ENCODE results near the gene TMEM33.
A peak's percentile ranks its signal among the peaks of the same experiment; 100 is the strongest.
"Not testable (repeated sequence)": the region's sequence is repeated elsewhere in the genome, so short reads cannot be mapped to it uniquely, and the experiment has no call there.

TMEM33 gene, protein sequence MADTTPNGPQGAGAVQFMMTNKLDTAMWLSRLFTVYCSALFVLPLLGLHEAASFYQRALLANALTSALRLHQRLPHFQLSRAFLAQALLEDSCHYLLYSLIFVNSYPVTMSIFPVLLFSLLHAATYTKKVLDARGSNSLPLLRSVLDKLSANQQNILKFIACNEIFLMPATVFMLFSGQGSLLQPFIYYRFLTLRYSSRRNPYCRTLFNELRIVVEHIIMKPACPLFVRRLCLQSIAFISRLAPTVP

DNA sequence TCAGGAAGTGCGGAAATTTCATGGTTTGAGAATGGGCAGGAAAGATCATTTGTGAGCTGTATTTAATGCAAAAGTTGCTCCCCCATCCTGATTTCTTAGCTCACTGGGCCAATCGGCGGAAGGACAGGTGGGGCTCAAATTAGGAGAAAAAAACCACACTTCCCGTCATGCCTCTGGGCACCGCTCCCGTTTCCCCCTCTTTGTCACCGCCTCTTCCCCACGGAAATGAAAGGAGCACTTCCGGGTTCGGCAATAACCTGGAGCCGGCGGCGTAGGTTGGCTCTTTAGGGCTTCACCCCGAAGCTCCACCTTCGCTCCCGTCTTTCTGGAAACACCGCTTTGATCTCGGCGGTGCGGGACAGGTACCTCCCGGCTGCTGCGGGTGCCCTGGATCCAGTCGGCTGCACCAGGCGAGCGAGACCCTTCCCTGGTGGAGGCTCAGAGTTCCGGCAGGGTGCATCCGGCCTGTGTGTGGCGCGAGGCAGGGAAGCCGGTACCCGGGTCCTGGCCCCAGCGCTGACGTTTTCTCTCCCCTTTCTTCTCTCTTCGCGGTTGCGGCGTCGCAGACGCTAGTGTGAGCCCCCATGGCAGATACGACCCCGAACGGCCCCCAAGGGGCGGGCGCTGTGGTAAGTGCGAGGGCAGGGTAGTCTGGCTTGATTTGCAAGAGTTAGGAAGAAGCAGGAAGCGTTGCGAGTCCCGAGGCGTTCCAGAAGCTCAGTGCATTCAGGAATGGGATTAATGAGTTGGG, at the start of gene TMEM33:
Gene TMEM33 (plus strand): TSS at position 529 of the 751 bp plus-strand sequence. CDS start 56 bp downstream, at position 585.
- peak; percentile 45 for DNase-seq (ENCODE audit: low read depth)

DNA sequence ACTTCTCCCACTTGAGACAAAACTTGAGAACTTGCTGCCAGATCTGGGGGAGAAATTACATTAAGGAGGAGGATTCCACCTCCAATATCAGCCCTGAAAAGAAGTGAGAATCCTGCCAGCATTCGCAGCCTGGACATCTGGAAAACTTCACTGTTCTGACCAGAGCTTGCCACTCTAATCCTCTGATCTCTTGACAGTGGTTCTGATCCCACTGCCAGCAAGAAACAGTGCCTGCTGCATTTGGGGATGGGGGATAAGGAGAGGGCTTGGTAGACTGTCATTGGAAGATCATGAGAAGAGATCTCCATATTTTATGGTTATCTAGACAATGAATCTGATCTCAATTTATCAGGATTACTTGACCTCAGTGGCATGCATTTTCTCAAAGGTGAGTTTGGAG, 49.8 kb upstream of the TMEM33 start:
- no peak for DNase-seq (ENCODE audit: low read depth)

DNA sequence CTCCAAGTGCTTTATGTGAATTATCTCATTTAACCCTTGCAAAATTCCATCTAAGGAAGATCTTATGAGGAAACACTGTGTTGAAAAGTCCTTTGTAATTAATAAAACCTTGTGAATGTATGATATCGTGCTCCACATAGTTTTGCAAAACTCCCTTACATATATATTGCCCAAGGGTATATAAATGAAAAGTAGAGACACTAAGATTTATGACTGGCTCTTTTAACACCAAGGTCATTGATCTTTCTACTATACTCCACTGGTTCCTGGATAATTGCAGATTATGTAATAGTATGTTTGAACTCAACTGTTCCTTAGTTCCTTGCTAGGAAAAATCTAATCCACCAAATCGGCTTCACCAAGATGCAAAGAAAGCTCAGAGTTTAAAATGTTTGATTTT, 48.0 kb upstream of the TMEM33 start:
- no peak for DNase-seq (ENCODE audit: low read depth)

DNA sequence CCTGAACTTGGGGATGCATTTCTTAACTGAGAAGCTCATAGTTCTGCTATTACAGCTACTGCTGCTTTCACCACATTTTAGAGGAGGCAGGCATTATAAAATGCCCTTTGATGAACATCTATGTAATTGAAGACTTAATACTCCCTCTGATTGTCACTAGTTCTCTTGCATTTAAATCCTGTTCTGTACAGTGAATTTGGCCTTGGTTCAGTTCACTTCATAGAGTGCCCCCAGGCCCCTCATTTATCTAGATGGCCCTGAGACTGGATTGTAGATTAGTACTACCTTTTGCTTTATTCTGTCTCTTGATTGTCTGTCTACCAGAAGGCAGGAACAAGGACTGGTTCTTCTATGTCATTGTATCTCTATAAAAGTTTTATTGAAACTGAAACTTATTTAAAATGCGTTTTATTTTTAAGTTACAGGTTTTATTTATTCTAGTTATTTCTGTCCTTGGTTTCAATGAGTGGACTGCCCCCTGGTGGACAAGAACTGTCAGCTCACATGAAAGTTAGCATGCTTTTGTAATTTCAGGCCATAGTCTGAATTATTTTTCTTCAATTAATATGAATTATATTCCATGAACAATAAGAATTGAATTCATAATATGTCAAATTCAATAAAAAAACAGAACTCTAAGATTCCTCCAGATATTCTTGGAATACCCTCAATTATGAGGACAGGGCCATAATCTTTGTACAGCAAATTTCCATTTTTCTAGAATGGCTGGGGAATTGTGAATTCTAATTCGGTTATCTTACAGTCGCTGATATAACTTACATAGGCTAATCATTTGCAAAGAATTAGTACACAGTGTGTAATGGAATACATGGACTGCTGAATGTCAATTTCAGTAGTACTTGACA, 47.2 kb upstream of the TMEM33 start:
- no peak for DNase-seq (ENCODE audit: low read depth)

DNA sequence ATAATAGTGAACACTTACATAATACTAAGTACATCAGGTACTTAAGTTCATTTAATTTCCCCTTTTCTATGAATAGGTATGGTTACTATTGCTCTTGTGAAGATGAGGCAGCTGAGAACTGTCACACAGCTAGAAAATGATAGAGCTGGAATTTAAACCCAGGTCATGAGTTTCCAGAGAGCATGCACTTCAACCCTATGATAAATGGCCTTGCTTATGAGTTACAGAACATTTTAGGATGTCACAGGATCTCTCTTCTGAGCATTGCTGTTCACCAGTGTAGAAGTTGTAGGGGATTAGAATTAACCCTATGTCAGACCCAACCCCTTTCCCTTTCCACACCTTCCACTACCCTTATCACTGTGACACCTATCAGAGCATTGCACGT, 46.5 kb upstream of the TMEM33 start:
- DNase-seq (ENCODE audit: low read depth), result no peak

DNA sequence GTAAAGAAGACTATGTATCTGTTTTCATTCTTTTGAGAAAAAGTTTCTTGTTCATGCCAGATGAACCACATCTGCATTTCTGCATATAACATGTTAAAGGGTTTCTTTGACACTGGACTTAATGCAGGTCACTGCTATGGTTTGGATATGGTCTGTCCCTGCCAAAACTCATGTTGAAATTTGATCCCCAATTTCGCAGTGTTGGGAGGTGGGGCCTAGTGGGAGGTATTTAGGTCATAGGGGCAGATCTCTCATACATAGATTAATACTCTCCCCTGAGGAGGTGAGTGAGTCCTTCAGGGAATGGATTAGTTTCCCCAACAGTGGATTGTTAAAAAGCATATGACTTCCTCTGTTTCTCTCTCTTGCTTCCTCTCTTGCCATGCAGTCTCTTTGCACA, 45.9 kb upstream of the TMEM33 start:
- DNase-seq (ENCODE audit: low read depth), result no peak

DNA sequence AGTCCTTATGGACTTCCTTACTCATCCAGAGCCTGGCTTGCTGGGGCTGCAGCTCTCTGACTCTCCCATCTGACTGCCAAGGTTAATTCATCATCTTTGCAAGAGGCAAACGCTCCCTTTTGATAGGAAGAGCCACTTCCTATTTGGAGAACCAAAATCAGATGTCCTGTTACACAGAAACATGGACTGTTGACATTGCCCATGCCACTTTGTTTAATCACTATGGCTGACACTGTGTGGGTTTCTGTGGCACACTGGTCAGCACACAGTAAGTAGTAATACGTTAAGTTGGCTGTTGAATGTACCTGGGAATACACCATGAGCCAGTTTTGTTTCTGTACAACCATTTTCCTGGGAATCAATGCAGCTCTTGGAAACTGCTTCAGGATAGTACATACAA, 45.1 kb upstream of the TMEM33 start:
- no peak for DNase-seq (ENCODE audit: low read depth)

DNA sequence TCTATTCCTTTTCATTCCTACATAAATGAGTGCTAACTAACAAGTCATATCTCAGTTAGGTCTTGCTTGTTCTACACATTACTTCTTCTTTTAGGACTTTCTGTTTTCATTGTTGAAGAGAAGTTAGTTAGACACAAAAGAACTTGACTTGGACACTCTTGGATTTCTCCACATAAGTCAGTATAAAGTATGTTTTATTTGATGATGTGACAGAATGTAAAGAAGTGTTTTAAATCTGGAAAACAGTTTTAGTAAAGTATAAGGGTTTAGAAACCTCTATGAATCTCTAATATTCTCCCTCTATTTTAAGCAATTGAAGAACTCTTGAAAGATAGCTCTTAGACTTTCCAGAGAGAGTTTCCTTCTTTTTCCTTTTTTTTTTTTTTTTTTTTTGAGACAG, 38.6 kb upstream of the TMEM33 start:
- no peak for DNase-seq (ENCODE audit: low read depth)

DNA sequence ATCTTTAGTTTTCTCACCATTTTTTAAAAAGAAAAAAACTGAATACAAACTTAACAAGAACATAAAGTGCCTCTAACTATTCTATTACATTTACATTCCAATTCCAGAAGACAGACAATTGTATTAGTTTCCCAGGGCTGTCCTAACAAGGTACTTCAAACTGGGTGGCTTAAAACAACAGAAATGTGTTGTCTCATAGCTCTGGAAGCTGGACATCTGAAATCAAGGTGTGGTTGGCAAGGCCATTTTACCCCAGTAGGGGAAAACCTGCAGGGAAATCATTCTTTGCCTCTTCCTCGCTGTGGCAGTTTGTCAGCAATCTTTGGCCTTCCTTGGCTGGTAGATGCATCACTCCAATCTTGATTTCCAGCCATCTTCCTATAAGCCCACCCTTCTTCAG, 37.5 kb upstream of the TMEM33 start:
- no peak for DNase-seq (ENCODE audit: low read depth)

DNA sequence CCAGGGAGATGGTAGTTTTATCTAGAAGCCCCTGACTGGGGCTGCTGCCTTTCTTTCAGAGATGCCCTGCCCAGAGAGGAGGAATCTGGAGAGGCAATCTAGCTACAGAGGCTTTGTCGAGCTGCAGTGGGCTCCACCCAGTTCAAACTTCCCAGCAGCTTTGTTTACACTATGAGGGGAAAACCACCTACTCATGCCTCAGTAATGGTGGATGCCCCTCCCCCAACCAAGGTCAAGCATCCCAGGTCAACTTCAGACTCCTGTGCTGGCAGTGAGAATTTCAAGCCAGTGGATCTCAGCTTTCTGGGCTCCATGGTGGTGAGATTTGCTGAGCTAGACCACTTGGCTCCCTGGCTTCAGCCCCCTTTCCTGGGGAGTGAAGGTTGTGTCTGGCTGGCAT, 26.1 kb upstream of the TMEM33 start:
- DNase-seq (ENCODE audit: low read depth), result not testable (repeated sequence)

DNA sequence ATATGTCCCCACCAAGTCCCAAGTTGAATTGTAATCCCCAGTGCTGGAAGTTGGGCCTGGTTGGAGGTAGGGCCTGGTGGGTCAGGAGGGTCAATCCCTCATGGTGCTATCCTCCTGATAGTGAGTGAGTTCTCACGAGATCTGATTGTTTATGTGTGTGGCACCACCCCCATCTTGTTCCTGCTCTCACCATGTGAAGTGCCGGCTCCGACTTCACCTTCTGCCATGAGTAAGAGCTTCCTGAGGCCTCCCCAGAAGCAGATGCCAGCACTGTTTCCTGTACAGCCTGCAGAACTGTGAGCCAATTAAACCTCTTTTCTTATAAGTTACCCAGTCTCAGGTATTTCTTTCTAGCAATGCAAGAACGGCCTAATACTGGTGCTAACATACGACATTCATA, 22.7 kb upstream of the TMEM33 start:
- DNase-seq (ENCODE audit: low read depth), result no peak

DNA sequence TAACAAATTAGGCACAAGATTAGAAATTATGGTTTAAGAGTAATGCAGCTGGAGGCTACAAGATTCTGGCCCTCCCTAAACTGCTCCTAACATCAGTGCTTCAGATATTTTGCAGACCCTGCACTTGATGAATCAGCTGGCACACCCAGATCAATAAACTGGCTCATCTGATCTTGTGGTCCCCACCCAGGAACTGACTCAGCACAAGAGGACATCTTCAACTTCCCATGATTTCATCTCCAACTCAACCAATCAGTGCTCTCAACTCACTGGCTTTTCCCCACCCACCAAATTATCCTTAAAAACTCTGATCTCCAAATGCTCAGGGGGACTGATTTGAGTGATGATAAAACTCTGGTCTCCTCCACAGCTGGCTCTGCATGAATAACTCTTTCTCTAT, 21.7 kb upstream of the TMEM33 start:
- DNase-seq (ENCODE audit: low read depth), result no peak

DNA sequence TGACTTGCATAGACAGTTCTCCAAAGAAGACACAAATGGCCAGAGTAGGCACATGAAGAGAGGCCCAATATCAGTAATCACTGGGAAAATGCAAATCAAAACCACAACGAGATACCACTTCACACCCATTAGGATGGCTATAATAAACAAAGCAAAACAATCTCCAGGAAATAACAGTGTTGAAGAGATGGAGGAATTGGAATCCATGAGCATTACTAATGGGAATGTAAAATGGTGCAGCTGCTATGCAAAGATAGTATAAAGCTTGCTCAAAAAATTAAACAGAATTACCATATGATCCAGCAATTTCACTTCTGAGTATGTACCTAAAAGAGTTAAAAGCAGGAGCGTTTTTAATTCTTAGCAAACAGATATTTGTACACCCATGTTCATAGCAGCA, 17.0 kb upstream of the TMEM33 start:
- no peak for DNase-seq (ENCODE audit: low read depth)

DNA sequence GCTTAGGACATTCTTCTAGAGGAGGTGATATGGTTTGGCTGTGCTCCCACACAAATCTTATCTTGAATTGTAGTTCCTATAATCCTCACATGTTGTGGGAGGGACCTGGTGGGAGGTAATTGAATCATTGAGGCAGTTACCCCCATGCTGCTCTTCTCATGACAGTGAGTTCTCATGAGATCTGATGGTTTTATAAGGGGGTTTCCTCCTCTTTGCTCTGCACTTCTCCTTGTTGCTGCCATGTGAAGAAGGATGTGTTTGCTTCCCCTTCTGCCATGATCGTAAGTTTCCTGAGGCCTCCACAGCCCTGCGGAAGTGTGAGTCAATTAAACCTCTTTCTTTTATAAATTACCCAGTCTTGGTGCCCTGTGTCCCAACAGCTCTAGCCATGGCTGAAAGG, 14.8 kb upstream of the TMEM33 start:
- DNase-seq (ENCODE audit: low read depth), result not testable (repeated sequence)

DNA sequence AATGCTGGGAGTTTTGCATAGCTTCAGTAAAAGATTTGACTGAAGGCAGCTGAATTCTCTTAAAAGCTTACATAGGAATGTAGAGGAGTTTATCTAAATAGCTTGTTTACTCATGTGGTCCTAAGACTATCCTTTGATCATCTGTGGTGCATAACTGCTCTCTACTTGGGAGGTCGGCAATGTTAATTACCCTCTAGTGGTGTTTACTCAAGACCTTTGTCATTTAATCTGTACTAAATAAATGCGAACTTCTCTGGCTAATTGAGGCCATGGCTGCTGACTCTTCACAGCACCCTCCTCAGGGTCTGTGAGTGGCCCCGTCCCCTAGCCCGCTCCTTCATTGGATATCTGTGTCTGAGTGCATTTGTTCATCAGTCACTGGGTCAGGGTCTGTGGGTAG, 13.8 kb upstream of the TMEM33 start:
- no peak for DNase-seq (ENCODE audit: low read depth)

DNA sequence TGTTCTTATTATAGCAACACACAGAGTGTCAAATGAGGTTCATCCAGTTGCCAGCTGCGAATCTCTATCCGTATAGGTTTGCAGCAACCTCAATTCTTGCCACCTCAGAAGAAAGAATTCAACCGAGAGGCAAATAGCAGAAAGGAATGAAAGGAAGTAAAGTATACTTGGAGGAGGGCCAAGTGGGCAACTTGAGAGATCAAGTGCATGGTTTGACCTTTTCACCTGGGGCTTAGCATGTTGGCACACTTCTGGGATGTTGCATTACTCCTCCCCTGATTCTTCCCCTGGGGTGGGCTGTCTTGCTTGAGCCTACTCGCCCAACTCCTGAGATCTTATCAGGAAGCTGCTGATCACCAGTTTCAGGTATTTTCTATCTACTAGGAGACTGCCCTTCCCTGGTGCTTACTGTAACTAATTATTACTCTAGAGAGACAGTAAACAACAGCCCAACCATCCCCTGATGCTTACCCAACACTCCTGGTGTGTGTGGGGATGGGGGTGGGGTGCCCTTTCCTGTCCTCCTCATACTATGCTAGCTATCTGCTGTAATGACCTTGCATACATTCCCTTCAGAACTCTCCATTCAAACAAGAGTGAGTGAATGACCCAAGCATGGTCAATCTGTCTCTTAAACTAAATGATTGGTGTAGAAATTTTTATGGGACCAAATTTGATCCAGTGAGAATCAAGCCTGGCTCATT, 7.3 kb upstream of the TMEM33 start:
- no peak for DNase-seq (ENCODE audit: low read depth)

DNA sequence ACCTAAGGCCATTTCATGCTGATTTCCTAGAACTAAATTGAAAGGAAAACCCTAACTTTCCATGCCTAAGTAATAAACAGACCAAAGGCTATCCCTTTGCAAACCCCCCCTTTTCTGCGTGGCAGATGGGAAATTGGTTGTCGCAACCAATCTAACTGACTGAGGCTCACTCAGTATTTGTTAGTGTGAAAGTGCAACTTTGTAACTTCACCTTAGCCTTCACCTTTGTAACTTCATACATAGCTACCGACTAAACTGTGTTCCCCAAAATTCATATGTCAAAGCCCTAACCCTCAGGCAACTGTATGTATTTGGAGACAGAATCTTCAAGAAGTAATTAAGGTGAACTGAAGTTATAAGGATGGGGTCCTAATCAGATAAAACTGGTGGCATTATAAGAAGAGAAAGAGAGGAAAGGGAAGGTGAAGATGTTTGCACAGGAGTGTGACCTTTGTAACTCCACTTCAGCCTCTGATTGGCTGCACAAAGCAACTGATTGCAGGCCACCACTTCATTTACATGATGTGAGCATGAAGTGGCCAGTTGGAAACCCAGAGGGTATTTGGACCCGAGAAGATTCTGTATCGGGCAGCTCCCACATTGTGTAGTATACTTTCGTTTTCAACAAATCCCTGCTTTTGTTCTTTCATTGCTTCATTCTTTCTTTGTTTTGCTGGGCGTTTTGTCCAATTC, 4.9 kb upstream of the TMEM33 start:
- no peak for DNase-seq (ENCODE audit: low read depth)

DNA sequence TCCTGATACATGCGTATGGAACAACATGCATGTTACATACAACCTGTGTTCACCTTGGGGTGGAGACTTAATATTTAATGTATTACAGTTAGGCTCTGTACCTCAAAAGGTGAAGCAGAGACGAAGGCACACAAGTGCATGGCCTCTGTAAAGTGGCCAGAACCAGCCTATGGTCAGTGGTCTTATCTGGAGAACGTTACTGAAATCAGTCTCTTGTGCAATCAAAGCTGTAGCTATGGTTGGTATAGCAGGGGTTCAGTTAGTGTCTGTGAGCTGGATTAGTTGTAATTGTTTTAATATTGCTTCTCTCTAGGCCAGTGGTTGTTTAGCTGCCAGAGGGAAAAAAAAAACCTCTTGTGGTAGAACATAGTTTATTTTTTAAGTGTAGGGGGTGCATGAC, 2.2 kb upstream of the TMEM33 start:
- no peak for DNase-seq (ENCODE audit: low read depth)

DNA sequence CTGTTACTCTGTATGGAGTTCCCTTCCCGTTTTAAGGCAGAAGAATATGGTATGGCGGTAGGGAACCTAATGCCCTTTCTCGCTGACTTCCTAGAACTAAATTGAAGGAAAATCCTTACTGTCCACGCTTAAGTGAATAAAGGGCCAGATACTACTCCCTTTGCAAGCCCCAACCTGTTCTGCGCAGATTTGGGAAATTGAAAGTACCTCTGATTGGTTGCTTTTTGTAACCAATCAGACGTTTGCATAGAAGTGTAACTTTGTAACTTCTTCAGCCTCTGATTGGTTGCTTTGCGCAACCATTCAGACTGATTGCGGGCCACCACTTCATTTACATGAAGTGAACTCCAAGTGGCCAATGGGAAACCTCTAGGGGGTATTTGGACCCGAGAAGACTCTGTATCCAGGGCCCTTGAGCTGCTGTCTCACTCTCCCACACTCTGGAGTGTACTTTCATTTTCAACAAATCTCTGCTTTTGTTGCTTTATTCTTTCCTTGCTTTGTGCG, 1.2 kb upstream of the TMEM33 start:
- no peak for DNase-seq (ENCODE audit: low read depth)

DNA sequence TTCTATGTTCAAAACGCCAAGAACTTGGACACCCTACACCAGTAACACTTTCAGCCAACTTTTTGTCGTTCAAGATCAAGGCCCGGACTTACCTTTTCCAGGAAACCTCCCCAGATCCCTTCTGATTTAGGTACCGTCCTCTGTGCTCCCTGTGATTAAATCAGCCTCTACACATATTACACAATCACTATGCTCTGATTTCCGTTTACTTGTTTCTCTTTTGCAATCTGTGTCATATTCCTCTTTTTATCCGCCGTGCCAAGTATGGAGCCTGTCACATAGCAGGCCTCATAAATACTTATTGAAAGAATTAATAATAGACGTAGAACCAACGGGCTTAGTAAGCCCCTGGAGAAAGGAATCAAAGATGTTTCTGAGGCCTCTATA, 722 bp upstream of the TMEM33 start:
- DNase-seq (ENCODE audit: low read depth), result no peak

DNA sequence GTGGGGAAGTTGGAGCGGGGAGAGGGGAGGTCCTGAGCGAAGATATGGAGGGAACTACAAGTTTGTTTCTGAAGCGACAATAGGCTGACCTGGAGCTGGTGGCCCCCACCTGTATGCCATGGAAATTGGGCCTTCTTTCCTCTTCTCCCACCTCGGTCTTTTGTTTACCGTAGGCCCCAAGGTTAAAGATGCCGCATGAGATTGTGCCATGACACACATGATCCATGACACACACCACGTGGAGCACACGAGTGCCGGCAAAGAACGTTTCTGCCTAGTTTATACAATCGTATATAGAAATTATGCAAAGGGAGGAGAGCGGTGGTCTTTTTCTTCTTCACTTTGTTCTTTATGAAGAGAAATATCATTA, 408 bp downstream of the TMEM33 start:
- peak; percentile 12 for DNase-seq (ENCODE audit: low read depth)

Measured in stimulated activated CD8-positive, alpha-beta memory T cell treated with anti-CD3 and anti-CD28 coated beads, Interleukin-7, amount 100 ng/mL, for 24 hours (primary cell).